ENCODE data around the gene RAC2.
A peak's percentile ranks its signal among the peaks of the same experiment; 100 is the strongest.

Gene RAC2

GRCh38 chr22:37215890-37216289, 28.2 kb downstream of the RAC2 start:
- DNase-seq: no peak

- no peak for DNase-seq
Measured at GRCh38 chr22:37214731-37215030, 29.4 kb downstream of the RAC2 start.

DNA sequence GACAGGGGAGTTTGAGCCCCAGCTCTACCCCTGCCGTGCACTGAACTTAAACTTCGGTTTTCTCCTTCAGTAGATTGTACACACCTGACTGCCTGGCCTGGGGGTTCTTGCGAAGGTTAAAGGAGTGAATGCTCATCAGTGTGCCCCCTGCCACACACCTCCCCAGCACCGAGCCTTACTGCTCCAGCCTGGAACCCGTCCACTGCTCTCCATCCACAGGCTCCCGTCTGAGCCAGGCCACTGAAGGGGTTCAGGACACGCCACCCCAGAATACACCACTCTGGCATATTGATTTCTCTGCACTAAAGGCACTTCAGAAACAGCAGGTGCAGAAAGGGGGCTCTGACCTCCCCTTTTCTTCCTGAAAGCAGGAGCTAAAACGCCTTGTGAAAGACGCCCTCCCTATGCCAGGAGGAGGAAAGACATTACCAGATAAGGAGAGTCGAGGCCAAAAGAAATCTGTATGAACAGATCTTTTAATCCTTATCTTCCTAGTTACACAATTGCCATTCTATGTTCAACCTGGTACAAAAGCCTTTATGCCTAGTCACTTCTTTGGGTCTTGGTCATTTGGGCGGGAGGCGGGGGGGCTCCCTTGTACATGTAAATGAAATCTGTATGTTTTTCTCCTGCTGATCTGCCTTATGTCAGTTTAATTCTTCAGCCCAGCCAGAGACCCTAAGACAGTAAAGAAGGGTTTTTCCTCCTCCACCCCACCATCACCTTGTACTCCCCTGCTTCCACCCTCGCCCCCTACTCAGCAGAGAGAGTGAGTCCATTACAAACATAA, 29.9 kb downstream of the RAC2 start:
- DNase-seq: no peak

GRCh38 chr22:37213218-37213855, 30.7 kb downstream of the RAC2 start:
- DNase-seq: no peak

- peak; percentile 43 for DNase-seq
Measured at GRCh38 chr22:37212174-37212906, 31.7 kb downstream of the RAC2 start, which contains the start of gene SSTR3. Gene SSTR3, minus strand, starts transcription at chr22:37212477. Its CDS starts 4,674 bp downstream, at chr22:37207803.

- no peak for DNase-seq
Measured at GRCh38 chr22:37211866-37212173, 32.2 kb downstream of the RAC2 start.

DNA sequence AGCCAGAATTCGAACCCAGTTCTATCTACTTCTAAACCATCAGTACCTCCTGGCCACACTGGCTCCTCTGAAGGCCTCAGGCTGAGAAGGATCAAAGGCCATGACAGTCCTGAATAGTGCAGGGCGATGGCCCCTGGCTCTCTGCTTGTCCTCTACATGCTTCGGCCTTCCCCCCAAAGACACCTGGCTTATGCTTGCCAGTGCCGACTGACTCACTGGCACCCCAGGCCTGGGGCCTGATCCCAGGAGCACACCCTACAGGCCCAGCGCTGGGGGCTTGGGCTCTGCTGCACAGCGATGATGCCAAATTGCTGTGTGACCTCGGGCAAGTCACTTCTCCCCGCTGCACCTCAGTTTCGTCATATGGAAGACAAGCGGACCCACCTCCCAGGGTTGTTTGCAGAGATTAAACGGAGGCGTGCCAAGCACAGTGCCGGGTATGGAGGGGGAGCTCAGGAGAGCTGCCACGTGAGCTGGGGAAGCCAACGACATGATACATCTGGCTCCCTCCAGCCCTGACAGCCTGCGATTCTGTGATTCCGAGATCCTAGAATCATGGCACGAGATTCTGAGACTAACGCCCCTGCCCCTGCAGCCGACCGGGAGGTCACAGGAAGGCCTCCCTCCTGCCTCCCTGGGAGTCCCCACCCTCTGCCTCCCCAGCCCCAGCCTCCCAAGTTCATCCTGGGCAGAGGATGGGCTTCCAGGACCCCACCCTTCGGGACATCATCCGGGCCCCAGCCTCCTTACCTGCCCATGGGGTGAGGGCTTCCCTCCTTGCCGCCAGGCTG, 32.8 kb downstream of the RAC2 start:
- DNase-seq: no peak

DNA sequence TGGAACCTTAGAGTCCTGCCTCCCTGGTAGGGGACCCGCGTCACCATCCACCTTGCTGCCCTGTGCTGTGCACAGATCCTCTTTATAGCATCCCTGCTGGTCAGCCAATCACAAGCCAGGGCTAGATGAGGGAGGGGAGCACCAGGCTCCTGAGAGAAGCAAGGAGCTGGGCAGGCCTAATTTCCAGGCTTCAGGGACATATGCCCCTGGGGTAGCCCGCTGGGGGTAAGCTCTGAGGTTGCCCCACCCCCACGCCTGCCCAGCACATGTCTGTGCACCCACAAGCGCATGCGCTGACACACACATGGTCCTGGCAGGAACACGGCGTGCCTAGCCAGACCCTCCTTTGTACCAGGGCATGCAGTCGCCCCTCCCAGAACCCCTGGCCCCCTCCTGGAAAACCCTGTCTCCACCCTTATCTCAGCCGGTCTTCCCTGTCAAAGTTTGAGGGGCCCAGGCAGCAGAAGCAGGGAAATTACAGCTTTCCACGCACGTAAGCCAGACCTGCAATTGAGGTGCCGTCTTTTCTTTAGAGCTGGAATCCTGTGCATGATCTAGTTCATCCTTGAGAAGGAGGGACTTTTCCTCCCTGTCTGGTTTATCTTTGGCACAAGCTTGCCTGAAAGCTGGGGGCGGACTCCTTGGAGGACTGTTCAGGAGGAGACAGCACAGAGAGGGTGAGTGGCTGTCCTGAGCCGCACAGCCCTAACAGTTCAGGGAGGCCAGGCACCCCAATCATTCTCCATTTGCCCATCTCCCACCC, 33.8 kb downstream of the RAC2 start:
- DNase-seq: no peak

- no peak for DNase-seq
Measured at GRCh38 chr22:37209140-37209845, 34.8 kb downstream of the RAC2 start.

DNA sequence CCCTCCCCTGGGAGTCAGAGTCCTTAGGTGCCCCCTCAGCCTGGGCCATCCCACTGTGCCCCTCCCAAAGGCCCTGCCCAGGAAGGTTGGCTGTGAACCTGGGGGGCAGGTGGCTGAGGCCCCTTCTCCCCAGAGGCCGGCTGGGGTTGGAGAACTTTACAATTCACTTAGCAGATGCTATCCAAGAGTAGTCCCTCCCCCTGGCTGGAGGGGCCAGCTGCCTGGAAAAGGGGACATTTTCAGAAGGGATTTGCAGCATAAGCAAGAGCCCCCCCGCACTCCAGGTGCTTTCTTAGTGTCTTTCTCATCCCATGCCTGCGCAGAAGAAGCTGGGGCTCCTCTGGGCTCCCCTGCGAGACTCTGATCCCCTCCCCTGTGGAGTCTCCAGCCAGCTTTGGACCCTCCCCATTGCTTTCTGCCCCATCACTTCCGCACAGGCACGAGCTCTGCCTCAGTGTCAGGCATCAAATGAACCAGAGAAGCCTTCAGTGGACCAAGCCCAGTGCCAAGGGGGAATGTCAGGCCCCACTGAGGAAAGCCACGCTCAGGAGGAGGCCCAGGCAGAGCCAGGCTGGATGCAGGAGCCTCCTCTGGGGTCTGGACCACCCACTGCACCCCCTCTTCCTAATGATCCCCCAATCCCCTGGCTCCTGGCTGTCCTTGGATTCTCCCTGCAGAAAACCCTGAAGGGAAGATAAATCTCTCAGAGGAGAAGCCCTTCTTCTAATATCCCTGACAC, 35.5 kb downstream of the RAC2 start:
- DNase-seq: no peak

- DNase-seq: no peak
Measured at GRCh38 chr22:37207981-37208380, 36.1 kb downstream of the RAC2 start.

- no peak for DNase-seq
Measured at GRCh38 chr22:37206841-37207821, 36.9 kb downstream of the RAC2 start.

GRCh38 chr22:37206118-37206840, 37.8 kb downstream of the RAC2 start:
- no peak for DNase-seq

DNA sequence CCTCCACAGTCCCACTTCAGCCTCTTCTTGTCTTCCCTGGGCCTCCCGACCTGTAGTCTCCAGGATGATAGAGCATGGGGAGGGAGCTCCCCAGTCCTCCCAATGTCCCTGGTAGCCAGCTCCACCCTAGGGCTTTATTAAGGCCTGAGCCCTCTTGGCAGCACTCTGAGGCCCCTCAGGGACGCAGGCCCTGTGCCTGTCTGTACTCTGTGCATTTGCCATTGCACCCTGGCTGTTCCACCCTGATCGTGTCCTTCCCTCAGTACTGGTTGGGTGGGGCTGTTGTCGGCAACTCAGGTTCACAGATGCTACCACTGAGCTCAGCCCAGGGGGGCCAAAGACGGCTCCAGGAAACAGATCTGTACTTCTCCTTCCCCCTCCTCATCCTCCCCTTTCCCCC, 39.0 kb downstream of the RAC2 start:
- DNase-seq: no peak

DNA sequence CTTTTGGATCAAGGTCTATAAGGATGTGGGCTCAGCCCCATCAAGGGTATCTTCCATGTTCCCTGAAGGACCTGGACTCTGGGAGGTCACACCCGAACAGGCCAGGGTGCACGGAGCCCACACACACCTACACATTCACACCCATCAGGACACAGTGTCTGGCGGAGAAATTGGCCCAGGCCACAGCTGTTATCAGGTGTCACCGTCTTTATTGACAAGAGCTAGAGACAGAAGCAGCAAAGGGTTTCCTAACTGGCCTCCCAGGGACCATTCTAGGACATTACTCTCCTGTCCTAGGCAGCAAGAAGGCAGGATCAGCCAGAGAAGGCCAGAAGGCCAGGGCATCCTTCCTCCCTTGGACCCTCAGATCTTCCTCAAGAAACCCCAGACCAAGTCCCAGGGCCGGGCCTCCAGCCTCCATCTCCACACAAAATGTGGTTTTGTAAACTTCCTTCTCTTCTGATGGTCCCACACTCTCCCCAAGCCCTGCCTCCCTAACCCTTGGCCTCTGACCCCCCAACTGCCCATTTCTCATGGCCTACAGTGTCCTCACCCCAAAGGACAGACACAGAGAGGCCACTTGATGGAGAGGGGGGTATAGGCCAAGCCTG, 39.9 kb downstream of the RAC2 start:
- no peak for DNase-seq

GRCh38 chr22:37203354-37204044, 40.6 kb downstream of the RAC2 start:
- no peak for DNase-seq

DNA sequence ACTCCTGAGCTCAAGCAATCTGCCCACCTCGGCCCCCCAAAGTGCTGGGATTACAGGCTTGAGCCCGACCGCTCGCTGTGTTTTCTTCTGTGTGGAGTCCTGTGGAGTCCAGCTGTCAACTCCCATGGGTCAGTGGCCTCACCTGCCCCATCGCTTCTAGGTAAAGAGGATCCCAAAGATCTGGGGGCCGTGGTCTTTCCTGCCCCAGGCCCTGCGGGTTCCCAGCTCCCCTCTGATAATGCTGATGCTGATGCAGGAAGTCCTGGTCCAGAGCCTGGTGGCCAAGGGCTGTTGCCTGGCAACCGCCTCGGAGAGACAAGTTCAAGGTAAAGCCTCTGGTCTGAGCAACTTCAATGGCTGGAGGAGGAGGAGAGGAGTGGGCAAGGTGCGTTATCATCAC, 41.4 kb downstream of the RAC2 start:
- DNase-seq: no peak

DNA sequence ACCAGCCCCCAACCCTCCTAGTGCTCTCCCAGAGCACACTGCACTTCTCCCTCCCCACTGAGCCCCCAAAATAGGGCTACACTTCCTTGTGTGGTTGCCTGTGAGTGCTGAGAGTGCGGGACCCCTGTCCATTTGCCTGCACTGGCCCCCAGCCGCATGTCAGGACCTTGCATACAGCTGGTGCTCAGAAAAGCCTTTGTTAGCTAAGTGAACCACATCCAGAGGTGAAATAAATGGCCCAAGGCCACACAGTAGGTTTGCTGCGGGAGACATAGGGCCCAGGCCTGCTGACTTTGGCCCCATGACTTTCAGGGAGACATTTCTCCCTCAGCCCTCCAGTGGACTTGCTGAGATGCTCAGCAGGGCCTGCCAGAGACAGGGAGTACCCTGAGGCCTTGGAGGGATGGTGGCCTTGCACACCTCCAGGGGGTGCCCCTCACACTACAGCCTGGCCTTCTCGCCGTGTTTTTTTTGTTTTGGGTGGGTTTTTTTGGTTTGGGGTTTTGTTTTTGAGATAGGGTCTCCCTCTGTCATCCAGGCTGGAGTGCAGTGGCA, 42.0 kb downstream of the RAC2 start:
- DNase-seq: no peak
